Ammon's horn (tissue), 1 donor: ENCODE measurements around the gene TENM4.

Source experiments
- DNase-seq: peaks from one replicate; pipeline ENCODE4 v3.0.0-alpha.2; 2016; ENCODE audit warnings: low spot score

Gene TENM4

DNA sequence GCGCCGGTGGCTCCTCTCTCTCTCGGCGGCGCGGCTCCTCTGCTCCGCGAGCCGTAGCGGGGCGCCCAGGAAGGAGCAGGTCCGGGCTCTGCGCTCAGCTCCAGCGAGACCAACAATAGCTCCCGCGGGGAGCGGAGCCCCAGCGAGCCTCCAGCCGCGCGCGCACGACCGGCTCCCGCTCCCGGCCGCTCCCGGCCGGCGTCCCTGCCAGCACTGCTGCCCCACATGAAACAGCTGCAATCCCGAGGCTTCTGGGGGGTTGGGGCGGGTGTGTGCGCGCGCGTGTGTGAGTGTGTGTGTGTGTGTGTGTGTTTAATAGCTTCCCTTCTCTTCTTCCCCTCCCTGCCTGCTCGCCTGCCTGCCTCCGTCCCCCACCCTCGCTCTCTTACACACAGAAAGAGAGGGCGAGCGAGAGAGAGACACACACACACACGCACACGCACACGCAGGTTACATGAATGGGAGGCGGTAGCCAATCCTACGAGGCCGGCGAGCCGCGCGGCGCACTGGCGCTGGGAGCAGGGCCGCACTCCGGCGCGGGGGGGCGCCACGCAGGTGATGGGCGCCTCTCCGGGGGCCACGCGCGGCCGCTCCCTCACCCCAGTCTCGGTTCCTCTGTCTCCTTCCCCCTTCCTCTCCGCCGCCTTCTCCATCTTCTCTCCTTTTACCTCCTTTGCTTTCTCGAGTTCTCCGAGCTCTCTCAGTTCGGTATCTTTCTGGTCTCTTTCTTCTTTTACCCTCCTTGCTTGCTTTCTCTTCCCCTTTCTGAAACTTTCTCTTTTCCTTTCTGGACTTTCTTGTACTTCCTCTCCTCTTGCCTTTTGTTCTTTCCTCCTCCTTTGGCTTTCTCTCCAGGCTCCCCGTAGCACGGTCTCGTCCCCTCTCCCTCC, at the start of gene TENM4:
Gene TENM4, minus strand, starts transcription at position 460 of the 890 bp plus-strand sequence. CDS start 371,086 bp downstream, outside the sequence.
- DNase-seq = peak; percentile 89

DNA sequence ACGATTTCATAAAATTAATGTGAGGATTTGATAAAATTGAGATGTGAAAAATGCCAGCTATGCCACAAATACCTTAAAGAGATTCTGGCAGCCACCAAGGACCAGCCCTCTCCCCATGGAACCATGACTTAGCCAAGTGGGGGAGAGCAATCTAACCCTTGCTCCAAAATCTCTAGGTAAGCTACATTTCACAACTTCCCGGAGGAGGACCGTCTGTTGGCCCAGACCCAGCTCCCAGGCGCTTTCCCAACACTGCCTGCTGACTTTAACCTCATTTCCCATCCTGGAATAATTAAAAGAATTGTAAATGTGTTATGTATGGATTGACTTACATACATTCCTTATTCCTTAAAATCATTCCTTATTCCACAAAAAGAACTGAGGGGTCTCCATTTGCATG, 47.5 kb upstream of the TENM4 start:
- DNase-seq = no peak

DNA sequence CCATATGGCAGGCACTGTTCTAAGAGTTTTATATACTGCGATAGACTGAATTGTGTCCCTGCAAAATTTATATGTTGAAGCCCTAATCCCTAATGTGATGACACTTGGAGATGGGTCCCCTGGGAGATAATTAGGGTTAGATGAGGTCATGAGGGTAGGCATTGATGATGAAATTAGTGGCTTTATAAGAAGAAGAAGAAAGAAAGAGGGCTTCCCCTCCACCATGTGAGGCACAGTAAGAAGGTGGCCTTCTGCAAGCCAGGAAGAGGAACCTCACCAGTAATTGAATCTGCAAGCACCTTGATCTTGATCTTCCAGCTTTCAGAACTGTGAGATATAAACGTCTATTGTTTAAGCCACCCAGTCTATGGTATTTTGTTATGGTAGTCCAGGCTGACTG, 46.6 kb upstream of the TENM4 start:
- no peak for DNase-seq

DNA sequence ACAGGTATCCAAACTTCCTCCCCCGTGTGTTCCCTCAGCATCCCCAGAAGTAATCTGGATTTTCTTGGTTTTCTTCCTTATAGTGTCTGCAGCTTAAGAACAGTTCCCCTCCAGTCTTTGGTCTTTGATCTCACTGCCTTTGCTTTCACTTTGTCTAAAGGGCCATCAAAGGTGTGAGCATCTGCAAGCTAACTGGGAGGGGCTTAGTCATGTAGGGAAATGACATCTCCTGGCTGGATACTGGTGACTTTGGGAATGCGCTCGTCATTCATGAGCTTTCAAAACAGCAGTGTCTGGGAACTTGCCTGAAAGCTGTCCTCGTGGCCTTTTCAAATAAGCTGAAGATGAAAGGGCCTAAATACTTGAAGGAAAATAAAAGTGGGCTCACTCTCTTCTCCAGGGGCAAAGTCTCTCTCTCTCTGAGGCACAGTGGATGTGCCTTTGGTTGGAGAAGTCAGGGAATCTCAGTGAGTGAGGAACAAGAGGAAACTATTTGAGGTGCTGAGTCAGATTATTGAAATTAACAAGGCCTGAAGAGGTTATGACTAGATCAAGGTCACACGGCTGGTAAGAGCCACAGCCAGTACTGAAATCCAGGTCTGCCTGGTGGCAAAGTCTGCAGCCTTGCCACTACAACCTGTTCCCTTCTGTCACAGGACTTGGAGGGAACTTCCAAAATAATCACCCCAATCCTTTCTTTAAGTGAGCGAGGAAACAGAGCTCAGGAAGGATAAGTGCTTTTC, 45.6 kb upstream of the TENM4 start:
- no peak for DNase-seq

DNA sequence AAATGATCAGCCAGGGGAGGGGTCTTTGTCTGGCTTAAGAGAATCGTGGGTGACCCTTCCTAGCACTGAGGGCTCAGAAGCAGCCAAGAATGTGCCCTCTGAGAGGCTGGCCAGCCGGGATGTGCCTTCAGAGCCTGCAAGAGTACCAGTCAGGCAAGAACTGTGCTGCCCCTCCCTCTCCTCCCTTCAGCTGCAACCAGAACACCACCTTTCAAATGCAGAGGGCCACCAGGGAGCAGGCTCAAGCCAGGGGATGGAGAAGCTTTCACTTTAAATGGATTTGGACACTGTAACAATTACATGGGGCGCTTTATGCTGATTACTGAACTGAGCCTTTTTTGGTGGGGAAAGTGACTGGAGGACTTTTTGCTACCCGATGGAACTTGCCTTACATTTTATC, 44.9 kb upstream of the TENM4 start:
- DNase-seq = no peak

DNA sequence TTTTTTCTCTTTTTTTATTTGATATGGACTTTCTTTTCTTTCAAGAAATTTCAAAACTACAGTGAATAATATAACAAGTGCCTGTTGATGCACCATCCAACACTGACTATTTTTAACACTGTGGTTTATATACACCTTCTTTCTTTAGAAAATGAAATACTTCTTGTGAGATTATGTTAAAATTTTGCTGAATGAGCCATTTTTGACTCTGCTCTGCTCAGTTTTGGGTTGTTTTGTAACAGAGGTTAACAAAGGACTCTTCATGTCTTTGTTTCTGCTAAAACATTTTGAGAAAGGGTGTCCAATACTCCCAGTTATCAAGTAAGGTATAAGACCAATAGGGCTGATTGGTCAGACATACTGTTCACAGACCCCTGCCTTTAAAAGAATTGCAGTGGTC, 44.0 kb upstream of the TENM4 start:
- no peak for DNase-seq

DNA sequence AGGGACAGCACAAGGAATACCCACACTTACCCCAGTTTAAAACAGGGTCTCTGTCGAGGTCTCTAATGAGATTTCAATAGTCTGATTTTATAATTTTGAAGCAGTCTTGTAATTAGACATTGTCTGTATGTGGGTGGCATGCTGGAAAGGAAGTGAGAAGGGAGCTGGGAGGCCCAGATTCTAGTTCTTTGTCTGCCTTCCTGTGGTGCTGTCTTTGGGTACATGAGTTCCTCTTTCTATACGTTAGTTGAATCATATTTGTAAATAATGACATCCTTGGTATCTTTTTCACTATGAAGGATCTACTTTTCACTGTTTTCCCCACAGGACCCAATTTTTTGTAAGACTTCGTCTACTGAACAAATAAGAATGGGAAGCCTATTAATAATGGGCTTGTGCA, 42.0 kb upstream of the TENM4 start:
- peak; percentile 19 for DNase-seq

DNA sequence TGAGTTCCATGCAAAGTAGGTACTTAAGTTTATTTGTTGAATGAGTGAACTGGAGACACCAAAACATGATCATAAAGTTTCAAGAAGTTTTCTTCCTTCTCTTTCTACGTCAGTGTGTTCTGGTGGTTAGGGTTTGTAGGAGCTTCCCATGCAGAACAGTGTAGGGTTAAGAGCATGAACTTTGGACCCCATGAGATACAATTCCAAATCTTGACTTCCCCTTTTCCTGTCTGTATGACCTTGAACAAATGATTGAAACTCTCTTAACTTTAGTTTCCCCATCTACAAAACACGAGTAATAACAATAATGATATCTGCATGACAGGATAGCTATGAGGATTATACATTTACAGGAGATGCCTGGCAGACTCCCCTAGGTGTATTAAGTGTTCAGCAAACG, 41.0 kb upstream of the TENM4 start:
- no peak for DNase-seq

DNA sequence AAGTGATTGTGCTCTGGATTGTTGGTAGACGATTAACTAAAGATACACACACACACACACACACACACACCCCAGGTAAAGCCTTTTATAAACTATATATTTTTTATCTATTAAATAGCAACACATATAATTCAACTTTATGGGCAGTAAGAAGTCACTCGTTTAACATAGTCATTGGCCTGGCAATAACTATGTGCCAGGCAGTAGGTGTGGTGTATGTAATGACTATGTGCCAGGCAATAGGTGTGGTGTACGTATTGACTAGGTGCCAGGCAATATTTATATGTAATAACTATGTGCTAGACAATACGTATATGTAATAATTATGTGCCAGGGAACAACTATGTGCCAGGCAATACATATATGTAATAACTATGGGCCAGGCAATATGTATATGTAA, 40.0 kb upstream of the TENM4 start:
- no peak for DNase-seq

DNA sequence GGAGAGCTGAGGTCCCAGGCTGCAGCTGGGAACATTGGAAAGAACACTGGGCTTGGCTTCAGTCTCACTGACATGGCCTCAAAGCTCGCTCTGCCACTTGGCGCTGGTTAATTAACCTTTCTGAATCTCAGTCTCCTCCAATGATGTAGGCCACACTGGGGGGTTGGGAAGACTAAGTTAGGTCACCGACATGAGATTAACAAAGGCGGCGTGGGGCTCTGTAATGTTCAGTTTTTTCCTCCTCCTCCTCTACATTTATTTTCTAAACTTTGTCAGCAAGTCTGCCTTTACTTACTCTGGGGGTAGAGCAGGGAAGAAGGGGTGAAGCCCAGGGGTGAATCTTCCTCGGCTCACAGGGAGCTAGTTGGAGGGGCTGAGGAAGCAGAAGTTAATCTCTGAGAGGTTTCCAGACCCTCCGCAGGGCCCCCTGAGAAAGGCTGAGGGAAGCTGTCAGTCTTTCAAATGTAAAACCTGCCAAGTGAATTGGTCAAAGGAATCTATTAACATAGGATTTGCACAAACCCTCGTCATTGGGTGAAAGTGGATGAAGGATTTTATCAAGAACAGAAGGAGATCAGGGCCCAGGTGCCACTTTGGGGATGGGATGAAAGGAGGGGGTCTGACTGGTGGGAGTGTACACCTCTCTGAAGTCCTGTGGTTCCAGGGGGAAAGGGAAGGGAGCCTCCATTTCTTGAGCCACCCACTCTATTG, 32.1 kb upstream of the TENM4 start:
- no peak for DNase-seq

- DNase-seq = no peak
Measured at GRCh38 chr11:79471071-79471844, 30.4 kb upstream of the TENM4 start.

DNA sequence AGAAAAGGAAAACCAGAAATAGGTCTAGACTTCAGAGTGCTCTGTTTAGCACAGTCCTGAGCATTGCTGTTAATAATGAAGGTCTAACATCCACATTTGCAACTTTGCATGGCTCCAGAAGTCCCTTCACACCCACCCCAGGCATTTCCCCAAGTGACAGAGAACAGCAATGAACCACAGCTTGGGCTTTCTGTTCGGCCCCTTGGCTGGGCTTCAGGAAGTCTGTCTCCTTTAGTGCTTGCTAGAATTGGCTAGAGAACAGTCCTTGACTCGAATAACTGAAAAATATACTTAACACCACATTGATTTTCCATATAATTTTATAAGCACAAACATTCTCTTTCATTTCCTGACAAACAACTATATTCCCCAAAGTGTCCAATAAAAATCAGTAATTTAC, 29.3 kb upstream of the TENM4 start:
- DNase-seq = no peak

- no peak for DNase-seq
Measured at GRCh38 chr11:79467761-79468160, 26.9 kb upstream of the TENM4 start.

GRCh38 chr11:79466411-79466810, 25.6 kb upstream of the TENM4 start:
- DNase-seq = no peak

DNA sequence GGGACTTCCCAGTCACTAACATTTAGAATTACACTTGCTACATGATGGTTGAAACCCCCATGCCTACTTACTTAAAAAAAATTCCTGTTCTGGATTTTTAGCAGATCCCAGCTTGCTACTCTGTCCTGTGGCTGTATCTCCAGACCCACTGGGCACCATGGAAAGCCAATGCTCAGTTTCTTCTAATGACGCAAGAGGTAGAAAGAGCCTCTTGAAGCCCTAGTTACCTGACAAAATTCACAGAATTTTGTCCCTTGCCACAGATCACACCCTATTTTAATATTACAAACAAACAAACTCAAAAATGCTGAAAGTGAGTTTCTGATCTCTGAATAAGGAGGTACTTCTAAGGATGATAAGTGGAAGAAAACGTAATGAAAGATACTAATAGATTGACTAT, 24.3 kb upstream of the TENM4 start:
- no peak for DNase-seq

GRCh38 chr11:79461666-79462645, 21.1 kb upstream of the TENM4 start:
- no peak for DNase-seq

DNA sequence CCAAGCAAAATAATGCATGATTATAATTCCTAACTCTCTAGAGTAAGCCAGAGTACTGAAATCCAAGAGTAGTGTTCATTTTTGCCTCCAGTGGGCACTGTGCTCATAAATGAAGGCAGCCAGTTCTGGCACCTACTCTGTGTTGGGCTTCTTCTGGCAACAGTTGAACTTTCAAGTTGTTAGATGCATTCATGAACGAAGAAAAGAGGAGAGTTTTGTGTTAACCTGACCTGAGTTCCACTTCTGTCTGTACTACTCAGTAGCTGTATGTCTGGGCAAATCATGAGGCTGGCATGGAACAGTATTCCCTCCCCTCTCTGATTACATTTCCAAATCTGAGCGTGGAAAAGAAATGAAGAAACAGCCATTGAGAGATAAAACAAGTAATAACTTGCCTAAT, 20.3 kb upstream of the TENM4 start:
- peak; percentile 53 for DNase-seq

GRCh38 chr11:79458709-79459108, 17.9 kb upstream of the TENM4 start:
- peak; percentile 29 for DNase-seq

DNA sequence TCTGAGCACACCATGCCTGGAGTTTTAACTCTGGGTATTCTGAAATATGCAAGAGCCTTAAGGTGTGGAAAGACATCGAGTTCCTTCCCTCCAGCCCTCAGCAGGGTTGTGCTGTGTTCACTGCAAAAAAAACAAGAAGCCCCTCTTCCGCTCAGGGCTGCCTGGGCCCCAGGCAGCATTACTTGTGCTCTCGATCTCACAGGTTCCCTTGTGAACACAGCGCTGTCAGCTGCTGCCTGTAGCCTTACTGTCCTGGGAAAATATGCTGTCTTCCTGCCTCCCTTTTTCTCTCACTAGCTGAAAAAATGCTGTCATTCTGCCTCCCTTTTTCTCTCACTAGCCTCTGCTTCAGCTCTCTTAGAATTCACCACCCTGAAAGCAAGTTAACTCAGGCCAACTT, 15.7 kb upstream of the TENM4 start:
- DNase-seq = no peak

DNA sequence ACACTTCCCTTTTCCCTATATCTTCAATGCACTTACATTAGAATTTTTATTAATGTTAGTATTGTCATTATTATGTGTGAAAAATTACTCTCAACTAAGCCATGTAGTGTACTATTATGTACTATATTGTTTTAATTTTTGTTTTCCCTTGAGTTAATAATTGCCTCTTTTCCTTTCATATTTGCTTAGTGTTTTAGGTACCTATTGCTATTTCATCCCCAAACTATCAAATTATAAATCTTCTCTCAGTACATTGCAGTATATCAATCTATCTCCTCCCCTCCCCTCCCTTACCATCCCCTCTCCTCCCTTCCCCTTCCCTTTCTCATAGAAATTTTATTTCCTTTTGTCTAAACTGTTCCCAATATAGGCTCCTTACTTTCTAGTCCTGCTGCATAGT, 12.8 kb upstream of the TENM4 start:
- no peak for DNase-seq

DNA sequence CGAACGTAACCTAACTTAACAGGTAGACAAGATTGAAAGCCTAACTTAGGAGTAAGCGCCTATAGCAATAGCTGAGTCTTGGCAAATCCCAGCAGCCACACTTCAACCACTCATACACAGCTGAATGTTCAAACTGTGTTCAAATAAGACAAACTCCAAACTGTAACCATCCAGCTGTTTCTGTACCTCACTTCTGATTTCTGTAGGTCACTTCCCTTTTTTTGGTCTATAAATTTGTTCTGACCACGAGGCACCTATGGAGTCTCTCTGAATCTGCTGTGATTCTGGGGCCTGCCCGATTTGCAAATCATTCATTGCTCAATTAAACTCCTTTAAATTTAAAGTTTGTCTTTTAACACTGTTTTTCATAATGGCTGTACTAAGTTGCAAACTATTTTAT, 8.2 kb upstream of the TENM4 start:
- no peak for DNase-seq
